Loucy (cell line): Measurements from ENCODE around the gene ALDH7A1.

Experiments
- H2AFZ ChIP-seq: fragments of 200-600 bp; sonication (generic); 2 replicates; pipeline ENCODE4 v1.6.0; 2016; ENCODE audit warnings: antibody characterized with exemption, mild to moderate bottlenecking, low read length, moderate library complexity
- H3F3A ChIP-seq: fragments of 200-600 bp; 2 replicates; pipeline ENCODE4 v1.6.0; 2016; ENCODE audit warnings: antibody characterized with exemption, low read depth, mild to moderate bottlenecking
- H3K27me3 ChIP-seq: fragments of 200-600 bp; sonication (generic); 2 replicates; pipeline ENCODE4 v1.6.1; 2014; ENCODE audit warnings: low read length, mild to moderate bottlenecking; ENCODE audit not compliant: insufficient read depth, poor library complexity, severe bottlenecking
- H3K36me3 ChIP-seq: fragments of 200-600 bp; sonication (generic); 2 replicates; pipeline ENCODE4 v1.6.1; 2016; ENCODE audit warnings: low read length; ENCODE audit not compliant: insufficient read depth
- H3K4me1 ChIP-seq: fragments of 200-600 bp; sonication (generic); 2 replicates; pipeline ENCODE4 v1.5.1; 2014; ENCODE audit warnings: low read length, mild to moderate bottlenecking; ENCODE audit not compliant: insufficient read depth, poor library complexity, severe bottlenecking
- H3K4me2 ChIP-seq: fragments of 200-600 bp; sonication (generic); 2 replicates; pipeline ENCODE4 v1.6.0; 2014; ENCODE audit warnings: antibody characterized with exemption, low read length, low read depth, mild to moderate bottlenecking; ENCODE audit not compliant: poor library complexity, severe bottlenecking
- H3K4me3 ChIP-seq: fragments of 200-600 bp; sonication (generic); 2 replicates; pipeline ENCODE4 v1.5.1; 2014; ENCODE audit warnings: low read length, mild to moderate bottlenecking, mixed read lengths; ENCODE audit not compliant: poor library complexity, severe bottlenecking
- H3K79me2 ChIP-seq: fragments of 200-600 bp; sonication (generic); 2 replicates; pipeline ENCODE4 v1.6.1; 2014; ENCODE audit warnings: low read length; ENCODE audit not compliant: insufficient read depth
- H3K9ac ChIP-seq: fragments of 200-600 bp; sonication (generic); 2 replicates; pipeline ENCODE4 v1.6.0; 2014; ENCODE audit warnings: mild to moderate bottlenecking, low read depth, low read length, moderate library complexity; ENCODE audit not compliant: poor library complexity, severe bottlenecking
- H3K9me2 ChIP-seq: fragments of 200-600 bp; sonication (generic); replicated peaks from 2 replicates; pipeline ENCODE4 v1.6.1; 2016; ENCODE audit warnings: low read depth, low read length, mixed read lengths
- H3K9me3 ChIP-seq: fragments of 200-600 bp; sonication (generic); 2 replicates; pipeline ENCODE4 v1.6.1; 2014; ENCODE audit warnings: mild to moderate bottlenecking, antibody characterized with exemption, low read length, low read depth; ENCODE audit not compliant: insufficient read depth
- H4K20me1 ChIP-seq: fragments of 200-600 bp; sonication (generic); 2 replicates; pipeline ENCODE4 v1.6.0; 2014; ENCODE audit warnings: antibody characterized with exemption, low read length, mild to moderate bottlenecking; ENCODE audit not compliant: insufficient read depth, poor library complexity, severe bottlenecking
- EZH2phosphoT487 ChIP-seq: fragments of 200-600 bp; IDR thresholded peaks from 2 replicates; pipeline ENCODE4 v1.6.1; 2018; ENCODE audit warnings: antibody characterized with exemption, mild to moderate bottlenecking, moderate library complexity, borderline replicate concordance
- TF ChIP-seq, protein P1 (sequence below): fragments of 200-600 bp; sonication (generic); conservative IDR thresholded peaks from 2 replicates; pipeline ENCODE4 v1.5.1; 2014; ENCODE audit warnings: mild to moderate bottlenecking, antibody characterized with exemption, low read length

The ALDH7A1 gene

DNA sequence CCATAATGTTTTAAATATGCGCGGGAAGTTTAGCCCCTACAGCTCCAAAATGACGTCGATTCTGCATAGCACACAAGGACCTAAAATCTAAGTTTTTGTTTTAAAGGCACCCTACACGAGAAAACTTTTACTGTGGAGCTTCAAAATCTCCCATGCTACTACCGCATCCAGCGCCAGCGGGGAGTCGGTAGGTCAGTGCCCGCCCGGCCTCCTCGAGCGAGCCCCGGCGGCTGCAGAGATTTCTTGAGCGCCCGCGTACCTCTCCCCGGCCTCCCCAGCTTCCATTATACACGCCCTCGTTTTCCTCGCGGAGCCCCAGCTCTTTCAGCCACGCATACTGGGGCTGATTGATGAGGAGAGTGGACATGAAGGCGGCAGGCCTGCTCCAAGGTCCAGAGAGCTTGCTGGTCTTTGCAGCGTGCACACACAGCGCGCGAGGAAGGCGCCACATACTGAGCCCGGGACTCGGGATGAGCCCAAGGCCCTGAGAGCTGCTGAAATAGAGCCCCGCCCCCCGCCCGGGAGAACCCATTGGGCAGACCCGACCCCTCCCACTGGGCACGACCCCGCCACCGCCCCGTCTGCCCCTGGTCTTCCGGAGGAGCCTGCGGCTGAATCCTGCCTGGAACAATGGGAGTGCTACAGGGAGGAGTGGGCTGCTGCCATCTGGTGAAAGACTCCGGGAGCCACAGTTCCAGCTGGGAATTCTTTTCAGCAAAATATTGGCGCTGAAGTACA, at the start of gene ALDH7A1:
ALDH7A1 (minus strand) TSS at position 472 of the 738 bp plus-strand sequence; CDS start at position 451, 21 bp downstream.
- Histone ChIP-seq H3K4me1 (peaks cover 5% of the 10 kb centered on the region), H3K9me3 (no peaks in the 10 kb centered on the region), H3K36me3 (no peaks in the 10 kb centered on the region), H2AFZ (peak within 1 kb of the TSS; percentile 94), H4K20me1 (no peaks in the 10 kb centered on the region), H3K4me2 (peak within 1 kb of the TSS; percentile 66), H3K9me2 (no peaks in the 10 kb centered on the region), H3K4me3 (peak within 1 kb of the TSS; percentile 74), H3K79me2 (0 out of 2 replicates have a peak, but pooled peaks cover 8% of the 10 kb centered on the region), H3K9ac (peak within 1 kb of the TSS; percentile 64), H3K27me3 (no peaks in the 10 kb centered on the region), H3F3A (no peaks in the 10 kb centered on the region)
- TF ChIP-seq, protein P1, sequence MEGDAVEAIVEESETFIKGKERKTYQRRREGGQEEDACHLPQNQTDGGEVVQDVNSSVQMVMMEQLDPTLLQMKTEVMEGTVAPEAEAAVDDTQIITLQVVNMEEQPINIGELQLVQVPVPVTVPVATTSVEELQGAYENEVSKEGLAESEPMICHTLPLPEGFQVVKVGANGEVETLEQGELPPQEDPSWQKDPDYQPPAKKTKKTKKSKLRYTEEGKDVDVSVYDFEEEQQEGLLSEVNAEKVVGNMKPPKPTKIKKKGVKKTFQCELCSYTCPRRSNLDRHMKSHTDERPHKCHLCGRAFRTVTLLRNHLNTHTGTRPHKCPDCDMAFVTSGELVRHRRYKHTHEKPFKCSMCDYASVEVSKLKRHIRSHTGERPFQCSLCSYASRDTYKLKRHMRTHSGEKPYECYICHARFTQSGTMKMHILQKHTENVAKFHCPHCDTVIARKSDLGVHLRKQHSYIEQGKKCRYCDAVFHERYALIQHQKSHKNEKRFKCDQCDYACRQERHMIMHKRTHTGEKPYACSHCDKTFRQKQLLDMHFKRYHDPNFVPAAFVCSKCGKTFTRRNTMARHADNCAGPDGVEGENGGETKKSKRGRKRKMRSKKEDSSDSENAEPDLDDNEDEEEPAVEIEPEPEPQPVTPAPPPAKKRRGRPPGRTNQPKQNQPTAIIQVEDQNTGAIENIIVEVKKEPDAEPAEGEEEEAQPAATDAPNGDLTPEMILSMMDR = no peak
- no peak for TF ChIP-seq EZH2phosphoT487

DNA sequence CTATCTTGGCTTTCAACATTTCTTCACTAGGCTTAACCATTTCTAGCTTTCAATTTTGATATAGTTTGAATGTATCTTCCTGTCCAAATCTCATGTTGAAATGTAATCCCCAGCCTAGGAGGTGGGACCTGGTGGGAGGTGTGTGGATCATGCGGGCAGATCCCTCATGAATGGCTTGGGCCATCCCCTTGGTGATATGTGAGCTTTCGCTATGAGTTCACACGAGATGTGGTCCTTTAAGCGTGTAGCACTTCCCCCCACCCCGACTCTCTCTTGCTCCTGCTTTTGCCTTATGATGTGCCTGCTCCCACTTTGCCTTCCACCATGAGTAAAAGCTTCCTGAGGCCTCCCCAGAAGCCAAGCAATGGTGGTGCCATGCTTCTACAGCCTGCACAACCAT, 46.4 kb upstream of the ALDH7A1 start:
- Histone ChIP-seq H3K4me2 (no peak overlapping the region), H3K36me3 (no peaks in the 10 kb centered on the region), H4K20me1 (no peaks in the 10 kb centered on the region), H3K4me1 (no peaks in the 10 kb centered on the region), H3K9ac (no peak overlapping the region), H3K9me3 (no peaks in the 10 kb centered on the region), H3K4me3 (no peak overlapping the region), H3K79me2 (no peaks in the 10 kb centered on the region), H3F3A (no peaks in the 10 kb centered on the region), H3K9me2 (no peaks in the 10 kb centered on the region), H3K27me3 (no peaks in the 10 kb centered on the region), H2AFZ (no peak overlapping the region; the same call in 1 of the 2 replicates)
- no peak for TF ChIP-seq EZH2phosphoT487

DNA sequence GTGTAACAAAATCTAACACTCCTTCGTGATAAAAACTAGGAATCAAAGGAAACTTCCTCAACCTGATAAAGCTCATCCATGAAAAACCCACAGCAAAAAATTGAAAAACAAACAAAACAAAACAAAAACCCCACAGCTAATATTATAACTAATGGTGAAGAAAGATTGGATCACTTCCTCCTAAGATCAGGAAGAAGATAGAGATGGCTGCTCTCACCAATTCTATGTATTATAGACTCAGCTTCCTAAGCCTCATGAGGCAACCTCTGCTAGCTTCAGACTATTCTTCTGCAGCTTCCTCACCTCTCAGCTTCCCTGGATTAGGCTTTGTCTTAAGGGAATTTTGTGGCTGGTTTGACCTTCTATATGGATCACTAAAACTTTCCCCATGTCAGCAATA, 45.8 kb upstream of the ALDH7A1 start:
- H3K4me2 ChIP-seq = no peak overlapping the region
- H3K9me3 ChIP-seq = no peaks in the 10 kb centered on the region
- no peaks in the 10 kb centered on the region for H4K20me1 ChIP-seq
- H3K79me2 ChIP-seq = no peaks in the 10 kb centered on the region
- no peaks in the 10 kb centered on the region for H3K4me1 ChIP-seq
- no peaks in the 10 kb centered on the region for H3K9me2 ChIP-seq
- H3K9ac ChIP-seq = no peak overlapping the region
- no peak for TF ChIP-seq EZH2phosphoT487
- TF ChIP-seq, protein P1 = no peak
- H3F3A ChIP-seq = no peaks in the 10 kb centered on the region
- no peaks in the 10 kb centered on the region for H3K36me3 ChIP-seq
- H3K4me3 ChIP-seq = no peak overlapping the region
- H3K27me3 ChIP-seq = no peaks in the 10 kb centered on the region
- no peak overlapping the region; the same call in 1 of the 2 replicates for H2AFZ ChIP-seq
